RKO (cell line): Measurements from ENCODE around the gene EPOP.
A peak's percentile ranks its signal among the peaks of the same experiment; 100 is the strongest.
"Not testable (repeated sequence)": the region's sequence is repeated elsewhere in the genome, so short reads cannot be mapped to it uniquely, and the experiment has no call there.

Source experiments
- DNase-seq: peaks from one replicate; pipeline ENCODE4 v3.0.0-alpha.2; 2016; ENCODE audit warnings: low spot score

Gene EPOP

DNA sequence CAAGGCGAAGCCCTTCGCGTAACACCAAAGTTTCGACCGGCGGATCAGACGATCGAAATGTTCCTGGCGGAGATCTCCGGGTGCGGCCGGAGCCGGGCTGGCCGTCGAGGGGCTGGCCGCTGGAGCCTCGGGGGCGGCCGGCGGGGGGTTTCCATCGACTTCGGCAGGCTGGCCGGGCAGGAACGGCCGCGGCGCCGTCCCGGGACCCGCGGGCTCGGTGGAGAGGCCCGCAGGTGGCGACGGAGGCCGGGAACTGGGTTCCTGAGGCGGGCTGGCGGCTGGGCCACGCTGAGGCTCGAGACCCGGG lies 1.1 kb downstream of the EPOP start:
- DNase-seq: no peak

DNA sequence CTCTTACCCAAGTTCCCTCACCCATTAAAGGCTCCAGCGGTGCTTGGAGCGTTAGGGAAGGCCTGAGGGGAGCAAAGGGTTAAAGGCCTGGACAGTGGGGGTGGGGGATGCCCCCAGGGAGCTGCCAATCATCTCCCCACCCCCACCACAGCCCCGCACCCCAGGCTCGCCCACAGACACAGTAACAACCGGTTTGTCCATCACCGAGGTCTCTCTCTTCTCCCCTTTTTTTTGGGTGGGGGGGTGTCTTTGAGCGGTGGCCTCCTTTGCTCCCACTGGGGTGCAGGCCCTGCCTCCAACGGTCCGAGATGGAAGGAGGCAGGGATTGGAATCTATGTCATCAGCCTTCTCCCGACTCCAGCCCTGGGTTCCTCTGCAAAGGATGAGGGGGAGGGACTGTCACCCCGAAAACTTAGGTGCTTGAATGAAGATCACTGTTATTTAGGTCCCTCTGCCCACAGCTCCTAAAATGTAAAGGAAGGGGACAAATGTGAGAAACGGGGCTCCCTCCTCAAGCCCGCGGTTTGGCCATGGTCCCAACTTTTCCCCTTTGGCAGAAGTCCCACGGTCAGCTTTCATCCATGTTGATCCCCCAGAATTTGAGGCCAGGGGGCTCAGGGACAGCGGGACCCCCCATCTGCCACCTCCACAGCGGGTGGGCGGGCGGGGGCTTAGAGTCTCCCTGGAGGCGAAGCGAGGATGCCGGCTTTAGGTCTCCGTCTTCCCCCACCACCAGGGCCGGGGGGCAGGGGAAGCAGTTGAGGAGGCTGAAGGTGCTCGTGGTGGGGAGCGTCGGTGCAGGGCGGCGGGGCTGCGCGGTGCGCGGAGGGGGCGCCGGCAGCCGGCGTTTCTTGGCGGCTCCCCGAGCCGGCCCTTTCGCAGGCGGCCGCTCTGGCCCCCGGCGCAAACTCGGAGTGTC lies 1.7 kb downstream of the EPOP start:
- peak; percentile 37 for DNase-seq

DNA sequence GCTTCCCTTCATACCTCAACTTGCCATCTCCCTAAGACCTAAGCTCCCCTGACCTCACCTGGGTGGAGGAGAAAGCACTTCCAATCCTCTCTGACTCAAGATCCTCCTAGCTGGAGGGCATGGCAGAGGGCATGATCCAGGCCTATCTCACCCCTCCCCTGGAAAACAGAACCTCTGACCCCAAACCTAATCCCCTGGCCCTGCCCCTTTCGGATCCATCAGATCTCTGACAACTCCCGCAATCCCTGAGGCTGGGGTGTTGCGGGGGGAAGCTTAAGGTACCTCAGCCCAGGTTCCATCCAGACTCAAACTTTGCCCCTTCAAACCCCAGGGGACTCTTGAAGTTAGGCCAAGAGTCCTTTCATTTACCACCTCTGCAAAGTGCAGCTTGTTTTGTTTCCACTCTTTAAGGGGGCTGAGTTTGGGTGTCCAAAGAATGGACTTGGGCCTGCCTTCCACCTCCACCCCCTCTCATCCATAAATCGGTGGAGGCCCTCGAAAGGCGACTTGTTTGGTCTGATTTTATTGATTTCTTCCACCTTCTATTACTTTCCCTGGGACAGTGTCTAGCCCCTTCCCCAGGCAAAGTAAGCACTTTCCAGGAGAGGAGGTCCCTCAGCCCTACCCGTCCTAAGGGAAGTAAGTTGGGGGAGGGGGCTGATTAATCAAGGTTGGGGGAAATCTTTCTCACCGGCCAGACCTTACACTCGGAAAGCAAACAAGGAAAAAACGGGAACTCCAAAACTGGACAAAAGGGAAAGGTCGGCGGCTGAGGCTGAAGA lies 2.6 kb downstream of the EPOP start:
- no peak for DNase-seq

DNA sequence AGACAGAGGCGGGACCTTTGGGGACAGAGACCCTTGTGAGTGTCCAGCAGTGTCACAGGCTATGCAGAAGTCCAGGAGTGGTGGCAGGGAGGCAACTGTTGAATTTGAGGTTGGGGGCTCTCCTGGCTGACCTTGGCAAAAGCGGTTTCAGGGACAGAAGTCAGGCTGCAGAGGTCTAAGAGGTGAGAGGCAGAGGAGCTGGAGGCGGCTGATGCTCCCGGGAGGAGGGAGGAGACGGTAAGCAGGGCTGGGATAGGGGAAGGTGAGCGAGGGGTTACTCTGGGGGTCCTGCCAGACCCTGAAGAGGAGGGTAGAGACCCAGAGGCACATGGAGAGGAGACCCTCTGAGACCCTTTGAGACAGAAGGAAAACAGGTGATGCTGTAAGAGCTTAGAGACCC lies 5.2 kb downstream of the EPOP start:
- DNase-seq: no peak

DNA sequence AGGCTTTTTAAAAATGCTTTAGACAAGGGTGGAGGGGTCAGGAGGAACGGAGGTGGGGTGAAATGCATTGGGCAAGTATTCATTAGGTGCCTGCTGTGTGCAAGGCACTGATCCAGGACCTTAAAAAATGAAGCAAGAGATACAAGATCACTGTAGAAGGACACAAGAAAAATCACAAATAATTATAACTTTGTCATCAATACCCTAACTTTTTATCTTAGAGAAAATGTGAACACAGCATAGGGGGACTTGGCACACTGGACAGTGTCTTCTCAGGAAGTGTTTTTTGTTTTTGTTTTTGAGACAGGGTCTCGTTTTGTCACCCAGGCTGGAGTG lies 7.0 kb downstream of the EPOP start:
- no peak for DNase-seq

DNA sequence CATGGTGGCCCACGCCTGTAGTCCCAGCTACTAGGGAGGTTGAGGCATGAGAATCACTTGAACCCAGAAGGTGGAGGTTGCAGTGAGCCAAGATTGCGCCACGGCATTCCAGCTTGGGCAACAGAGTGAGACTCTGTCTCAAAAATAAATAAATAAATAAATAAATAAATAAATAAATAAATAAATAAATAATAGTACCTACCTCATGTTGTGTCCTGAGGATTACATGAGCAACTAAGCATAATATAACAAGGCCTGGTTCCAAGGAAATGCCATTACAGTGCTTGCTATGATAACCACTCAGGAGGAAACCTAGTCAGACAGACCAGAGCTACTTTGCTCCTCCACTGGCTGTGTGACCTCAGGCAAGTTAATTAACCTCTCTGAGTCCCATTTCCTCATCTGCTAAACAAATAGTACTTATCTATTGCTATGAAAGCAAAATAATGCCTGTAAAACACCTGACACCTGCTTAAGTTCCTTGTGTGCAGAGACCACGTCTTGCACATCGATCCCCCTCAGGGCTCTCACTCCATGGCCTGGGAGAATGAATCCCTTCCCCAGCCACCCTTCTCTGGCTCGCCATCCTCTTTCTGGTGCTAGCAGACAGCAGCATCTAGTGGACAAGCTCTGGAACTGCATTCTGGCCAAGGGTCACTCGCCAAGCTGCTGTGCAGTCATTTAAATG lies 7.5 kb downstream of the EPOP start:
- peak; percentile 76 for DNase-seq

DNA sequence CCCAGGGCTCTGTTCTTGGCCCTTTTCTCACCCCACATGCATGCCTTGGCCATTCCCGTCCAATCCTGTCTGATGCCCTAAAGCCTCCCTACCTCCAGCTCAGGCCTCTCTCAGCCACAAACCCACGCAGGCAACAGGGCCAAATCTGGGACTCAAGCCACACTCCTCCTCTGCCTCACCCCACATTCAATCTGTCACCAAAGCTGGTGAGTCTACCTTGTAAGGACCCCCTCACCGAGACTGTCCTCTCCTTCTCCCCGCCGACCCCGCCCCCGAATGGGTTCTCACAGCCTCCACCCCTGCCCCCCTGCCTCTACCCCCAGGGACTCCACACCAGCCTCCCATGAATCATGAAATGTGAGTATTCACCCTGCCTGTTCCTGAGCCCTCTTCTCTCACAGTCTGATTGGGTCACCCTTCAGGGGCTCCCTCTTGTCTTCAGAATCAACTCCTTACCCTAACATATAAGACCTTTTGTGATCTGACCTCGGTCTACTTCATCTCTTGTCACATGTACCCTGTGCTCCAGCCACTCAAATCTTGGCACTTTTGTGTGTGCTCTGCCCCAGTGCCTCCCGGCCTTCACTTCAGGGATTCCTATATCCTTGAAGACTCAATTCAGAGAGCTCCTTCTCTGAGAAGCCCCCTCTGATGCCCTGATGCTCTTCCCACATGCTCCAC lies 10.7 kb downstream of the EPOP start:
- DNase-seq: no peak

DNA sequence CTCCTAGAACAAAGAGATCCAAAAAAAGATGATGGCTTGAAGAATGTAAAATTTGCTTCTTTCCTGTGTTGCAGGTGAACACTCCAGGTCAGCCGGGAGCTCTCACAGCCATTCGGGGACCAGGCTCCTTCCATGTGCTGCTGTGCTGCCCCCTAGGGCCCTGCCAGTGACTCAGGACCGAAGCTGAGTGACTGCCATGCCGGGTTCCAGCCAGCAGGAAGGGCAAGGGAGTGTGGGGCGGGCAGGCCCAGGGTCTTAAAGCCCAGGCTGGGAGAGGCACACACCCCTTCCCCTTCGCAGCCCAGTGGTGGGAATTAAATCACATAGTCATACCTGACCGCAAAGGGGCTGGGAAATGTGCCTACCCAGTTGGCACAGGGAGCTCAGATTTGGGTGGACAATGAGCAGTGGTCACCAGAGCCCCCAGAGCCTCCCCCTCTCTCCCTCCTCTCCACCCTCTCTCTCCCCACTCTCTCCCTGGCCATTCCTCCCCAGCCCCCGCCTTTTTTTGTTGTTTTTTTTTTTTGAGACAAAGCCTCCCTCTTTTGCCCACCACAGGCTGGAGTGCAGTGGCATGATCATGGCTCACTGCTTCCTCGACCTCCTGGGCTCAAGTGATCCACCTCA lies 11.5 kb downstream of the EPOP start:
- DNase-seq: peak; percentile 66

DNA sequence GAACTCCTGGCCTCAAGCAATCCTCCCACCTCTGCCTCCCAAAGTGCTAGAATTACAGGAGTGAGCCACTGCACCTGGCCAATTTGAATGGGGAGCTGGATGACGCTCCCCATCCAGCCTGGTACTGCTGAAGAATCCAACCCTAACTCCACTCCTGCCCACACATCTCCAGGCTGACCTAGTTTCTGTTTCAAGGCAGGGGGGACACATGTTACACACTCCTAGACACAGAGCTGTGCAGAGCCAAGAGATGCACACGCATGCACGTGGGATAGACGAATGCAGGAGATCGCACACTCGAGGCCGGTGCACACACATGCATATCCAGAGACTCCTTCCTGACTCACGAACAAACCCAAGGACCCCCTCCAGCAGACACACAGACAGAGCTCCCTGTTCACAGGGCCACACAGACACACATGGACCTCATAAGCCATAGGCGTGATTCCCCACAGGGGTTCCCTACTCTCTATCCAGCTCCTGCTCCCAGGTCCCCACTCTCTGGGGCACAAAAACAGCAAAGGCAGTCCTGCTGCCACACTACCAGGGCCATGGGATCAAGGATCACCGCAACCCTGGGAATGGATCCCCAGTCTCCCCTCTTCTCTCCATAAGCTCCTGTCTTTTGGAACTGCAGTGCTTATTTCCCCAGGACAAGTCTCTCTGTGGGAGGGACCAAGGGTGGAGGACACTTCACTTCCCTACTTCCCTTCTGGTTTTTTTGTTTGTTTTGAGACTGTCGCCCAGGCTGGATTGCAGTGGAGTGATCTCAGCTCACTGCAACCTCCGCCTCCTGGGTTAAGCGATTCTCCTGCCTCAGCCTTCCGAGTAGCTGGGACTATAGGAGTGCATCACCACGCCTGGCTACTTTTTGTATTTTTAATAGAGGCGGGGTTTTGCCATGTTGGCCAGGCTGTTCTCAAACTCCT lies 14.4 kb downstream of the EPOP start:
- no peak for DNase-seq

DNA sequence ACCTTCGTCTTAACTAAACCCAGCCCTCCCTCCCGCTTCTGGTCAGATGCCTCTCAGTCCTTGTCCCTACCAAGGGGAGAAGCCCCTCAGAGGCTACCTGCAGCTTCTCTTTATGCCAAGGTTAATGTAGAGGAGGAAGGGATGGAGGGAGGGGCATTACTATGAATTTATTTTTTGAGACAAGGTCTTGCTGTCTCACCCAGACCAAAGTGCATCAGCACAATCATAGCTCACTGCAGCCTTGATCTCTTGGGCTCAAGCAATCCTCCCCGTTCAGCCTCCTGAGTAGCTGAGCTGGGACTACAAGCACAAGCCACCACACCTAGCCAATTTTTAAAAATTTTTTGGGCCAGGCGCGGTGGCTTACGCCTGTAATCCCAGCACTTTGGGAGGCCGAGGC lies 15.3 kb downstream of the EPOP start:
- DNase-seq: no peak

DNA sequence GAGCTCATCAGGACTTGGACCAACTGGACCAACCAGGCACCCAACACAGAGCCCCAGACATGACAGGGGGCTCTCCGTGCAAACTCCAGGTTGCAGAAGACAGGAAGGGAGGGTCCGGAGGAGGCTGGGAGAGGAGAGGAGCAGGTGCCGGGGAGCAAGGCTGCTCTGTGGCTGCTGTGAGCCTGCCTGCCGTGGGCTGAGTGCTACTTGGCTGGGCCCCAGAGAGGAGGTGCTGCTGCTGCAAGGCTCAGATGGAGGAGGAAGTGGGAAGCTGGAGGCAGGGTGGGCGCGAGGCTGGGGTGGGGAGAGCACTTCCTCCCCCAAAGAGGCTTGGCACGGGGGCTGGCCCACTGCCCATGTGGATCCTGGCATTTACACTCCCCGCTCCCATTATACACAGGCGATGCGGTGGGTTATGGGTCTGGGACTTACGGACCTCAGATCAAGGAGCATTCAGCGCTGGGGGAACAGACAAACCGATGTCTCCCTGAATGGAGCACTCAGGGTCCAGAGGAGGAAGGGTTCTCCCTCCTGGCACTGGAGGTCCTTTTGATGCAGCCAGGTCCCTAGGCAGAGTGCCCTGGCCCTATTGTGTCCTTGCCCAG lies 15.9 kb downstream of the EPOP start:
- DNase-seq: no peak

DNA sequence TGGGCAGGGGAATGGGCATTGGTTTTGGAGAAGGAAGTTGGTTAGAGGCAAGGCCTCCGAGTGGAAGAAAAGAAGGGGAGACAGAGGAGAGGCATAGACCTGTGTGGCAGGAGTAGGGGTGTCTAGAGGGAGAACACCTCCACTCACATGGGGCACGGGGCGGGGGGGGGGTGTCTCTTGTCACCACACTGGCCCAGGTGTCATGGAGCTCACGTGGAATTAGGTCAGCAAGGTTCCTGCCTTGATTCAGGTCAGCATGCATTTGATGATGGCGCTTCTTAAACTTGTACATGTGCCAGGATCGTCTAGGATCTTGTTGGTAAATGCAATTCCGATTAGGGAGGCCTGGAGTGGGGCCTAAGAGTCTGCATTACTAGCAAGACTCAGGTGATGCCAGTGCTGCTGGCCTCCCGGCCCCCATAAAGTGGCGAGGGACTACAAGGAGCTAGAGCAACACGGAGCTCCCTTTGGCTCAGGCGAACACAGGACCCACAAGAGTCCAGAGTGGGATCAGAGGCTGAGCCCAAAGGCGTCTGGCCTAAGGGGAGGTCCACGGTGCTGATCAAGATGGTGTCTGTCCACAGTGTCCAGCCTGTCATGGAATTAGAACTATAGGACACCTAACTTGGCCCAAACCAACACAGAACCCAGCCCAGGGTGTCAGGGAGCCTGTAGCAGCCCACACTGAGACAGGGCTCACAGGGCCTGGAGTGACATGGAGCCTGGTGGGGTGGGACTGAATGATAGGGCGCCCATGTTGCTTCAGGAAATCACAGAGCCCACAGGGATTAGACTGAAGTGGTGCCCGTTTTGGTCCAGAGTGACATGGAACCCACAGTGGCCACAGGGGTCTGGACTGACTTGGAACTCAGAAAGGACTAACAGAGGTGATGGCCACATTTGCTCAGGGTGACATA lies 16.7 kb downstream of the EPOP start:
- DNase-seq: no peak

DNA sequence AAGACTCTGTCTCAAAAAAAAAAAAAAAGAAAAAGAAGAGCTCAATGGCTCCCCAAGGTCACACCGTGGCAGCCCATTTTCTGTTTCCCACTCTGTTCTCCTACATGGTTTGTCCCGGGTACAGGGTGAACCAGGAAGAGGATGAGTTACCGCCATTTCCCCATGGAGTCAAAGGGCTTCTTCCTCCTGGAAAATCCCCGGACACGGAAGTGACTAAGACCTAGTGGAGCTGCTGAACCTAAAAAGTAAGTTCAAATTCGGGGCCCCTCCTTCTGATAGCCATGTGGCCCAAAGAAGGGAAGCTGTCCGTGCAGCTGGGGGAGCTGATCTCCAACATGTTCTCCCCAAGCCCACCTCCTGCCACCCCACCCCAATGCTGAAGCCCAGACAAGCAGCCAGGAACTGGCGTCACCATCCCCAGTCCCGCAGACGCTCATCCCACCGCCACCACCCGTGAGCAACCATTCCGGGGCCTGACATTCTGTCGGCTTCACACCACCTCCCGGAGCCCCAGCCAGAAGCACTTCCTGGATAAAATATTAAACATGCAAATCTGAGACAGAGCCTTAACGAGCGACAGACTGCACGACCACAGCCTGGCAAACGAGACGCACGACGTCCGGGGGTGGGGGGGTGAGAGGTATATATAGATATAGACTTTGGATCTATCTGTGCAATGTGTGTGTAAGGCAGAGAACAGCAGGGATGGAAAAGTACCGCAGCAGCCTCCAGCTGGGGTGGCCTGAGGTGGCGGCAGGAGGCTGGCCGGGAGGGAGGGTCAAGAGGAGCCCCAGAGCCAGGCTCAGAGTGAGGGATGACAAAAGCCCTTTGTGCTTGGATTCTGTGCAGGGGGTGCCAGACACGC lies 17.6 kb downstream of the EPOP start:
- no peak for DNase-seq

DNA sequence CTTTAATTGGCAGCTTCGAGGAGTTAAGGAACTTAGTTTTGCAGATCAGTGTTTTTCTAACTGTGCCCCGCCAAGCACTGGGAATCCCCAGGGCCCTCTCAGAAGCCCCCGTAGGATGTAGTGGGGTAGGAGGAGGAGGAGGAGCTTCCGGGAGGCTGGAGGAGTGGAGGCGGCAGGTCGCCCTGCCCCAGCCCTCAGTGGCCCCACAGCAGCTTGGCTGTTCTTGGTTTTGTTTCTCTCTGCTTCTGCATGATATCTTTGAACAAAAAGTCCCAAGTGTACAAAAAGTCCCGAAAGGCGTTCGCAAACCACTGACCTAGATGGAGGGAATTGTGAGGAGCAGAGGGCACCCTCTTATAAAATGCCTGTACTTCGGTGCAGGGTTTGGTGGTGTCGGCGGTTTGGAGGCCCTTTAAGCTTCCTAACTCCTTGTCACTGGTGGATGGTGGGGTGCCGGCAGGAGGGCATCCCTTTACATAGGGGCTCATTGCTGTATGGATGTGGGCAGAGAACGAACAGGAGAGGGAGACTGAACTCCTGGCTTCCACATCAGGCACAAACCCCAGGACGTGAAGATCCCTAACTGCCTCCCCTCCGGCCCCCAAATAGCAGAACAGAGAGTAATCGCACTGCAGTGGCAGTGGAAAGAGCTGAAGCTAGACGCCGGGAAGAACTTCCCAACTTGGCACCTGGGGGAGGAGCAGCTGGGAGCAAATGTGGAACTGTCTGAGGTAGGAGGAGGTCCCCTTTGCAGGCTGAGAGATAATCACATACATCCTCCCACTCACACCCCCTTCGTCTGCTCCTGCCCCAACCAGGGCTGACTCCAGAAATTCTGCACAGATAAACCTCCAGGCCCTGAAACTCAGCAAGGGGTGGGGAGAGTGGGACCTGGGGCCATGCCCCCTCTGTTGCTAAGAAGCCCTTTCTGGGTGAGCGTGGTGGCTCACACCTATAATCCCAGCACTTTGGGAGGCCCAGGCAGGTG lies 20.1 kb downstream of the EPOP start:
- no peak for DNase-seq

DNA sequence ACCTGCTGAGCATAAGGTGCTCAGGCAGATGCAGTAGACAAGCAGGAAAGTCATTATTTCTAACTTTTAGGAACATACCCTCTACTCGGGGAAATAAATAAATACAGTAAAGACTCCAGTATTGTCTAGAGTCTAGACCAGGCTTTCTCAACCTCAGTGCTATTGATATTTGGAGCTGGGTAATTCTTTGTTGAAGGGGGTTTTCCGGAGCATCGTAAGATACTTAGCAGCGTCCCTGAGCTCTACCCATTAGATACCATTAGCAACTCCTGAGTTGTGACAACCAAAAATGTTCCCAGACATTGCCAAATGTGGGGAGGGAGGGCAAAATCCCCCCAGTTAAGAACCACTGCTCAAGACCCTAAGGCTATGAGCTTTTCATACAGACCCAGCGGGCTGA lies 21.1 kb downstream of the EPOP start:
- DNase-seq: no peak

DNA sequence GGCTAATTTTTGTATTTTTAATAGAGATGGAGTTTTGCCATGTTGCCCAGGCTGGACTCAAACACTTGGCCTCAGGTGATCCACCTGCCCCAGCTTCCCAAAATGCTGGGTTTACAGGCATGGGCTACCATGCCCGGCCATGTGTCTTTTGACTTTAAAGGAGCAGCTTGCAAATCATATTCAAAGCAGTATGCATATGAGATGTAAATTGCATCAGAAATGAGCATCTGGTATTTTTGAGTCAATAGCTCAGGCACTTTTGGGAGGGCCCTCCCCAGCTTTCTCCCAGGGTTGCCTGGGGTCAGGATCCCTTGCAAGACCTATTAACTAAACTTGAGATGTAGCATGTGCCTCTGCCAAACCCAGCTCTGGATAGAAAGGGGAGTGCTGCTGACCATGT lies 21.5 kb downstream of the EPOP start:
- DNase-seq: no peak

DNA sequence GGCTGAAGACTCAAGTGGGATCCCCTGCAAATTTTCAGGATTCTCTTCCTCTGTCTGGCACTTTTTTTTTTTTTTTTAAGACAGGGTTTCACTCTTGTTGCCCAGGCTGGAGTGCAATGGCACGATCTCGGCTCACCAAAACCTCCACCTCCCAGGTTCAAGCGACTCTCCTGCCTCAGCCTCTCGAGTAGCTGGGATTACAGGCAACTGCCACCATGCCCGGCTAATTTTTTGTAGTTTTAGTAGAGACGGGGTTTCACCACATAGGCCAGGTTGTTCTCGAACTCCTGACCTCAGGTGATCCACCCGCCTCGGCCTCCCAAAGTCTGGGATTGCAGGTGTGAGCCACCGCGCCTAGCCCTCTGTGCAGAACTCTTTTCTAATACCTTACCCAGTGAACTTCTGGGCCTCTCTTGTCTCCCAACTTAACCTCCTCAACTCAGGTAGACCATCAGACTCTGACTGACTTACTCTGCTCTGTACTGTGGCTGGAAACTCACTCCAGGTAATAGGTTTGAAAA lies 24.0 kb downstream of the EPOP start:
- not testable (repeated sequence) for DNase-seq
